22Rv1 (cell line): ENCODE measurements around the gene GNAL.

ENCODE experiments used
- CTCF ChIP-seq: fragments of 450-650 bp; IDR thresholded peaks from 2 replicates; pipeline ENCODE4 v1.5.1; 2017; ENCODE audit warnings: mild to moderate bottlenecking
- ZFX ChIP-seq: fragments of 450-650 bp; IDR thresholded peaks from 2 replicates; pipeline ENCODE4 v1.6.1; 2017; ENCODE audit warnings: antibody characterized with exemption, borderline replicate concordance

- TF ChIP-seq CTCF (no peak), ZFX (no peak)
Observed at GRCh38 chr18:11671156-11671555, 17.9 kb upstream of the GNAL start.
